HUDEP-2 (cell line): ENCODE results near the gene CORO6.

Experiments used
- DNase-seq, 76 experiments: peaks; one replicate each; lab custom pipeline; 2025; ENCODE audit not compliant: unreplicated experiment in 76 of 76; lab: John Stamatoyannopoulos, UW

CORO6 gene

GRCh38 chr17:29640413-29640812 lies 17.7 kb upstream of the CORO6 start:
- DNase-seq = no peak

GRCh38 chr17:29633886-29634285 lies 11.2 kb upstream of the CORO6 start:
- no peak for DNase-seq

- DNase-seq = no peak
These were observed 8.0 kb upstream of the CORO6 start for GRCh38 chr17:29630630-29631193.

- DNase-seq = no peak
These were observed 7.1 kb upstream of the CORO6 start for GRCh38 chr17:29629839-29630238.

GRCh38 chr17:29628644-29629043 lies 5.9 kb upstream of the CORO6 start:
- DNase-seq = no peak

- no peak for DNase-seq
These were observed 5.2 kb upstream of the CORO6 start for GRCh38 chr17:29627951-29628350.

GRCh38 chr17:29625037-29625750 lies 2.5 kb upstream of the CORO6 start:
- DNase-seq = peak in 8 of 76 experiments; percentile 10 to 25 (median 18)

- DNase-seq = no peak
These were observed 1.9 kb upstream of the CORO6 start for GRCh38 chr17:29624586-29624985.

- no peak for DNase-seq
These were observed 553 bp upstream of the CORO6 start for GRCh38 chr17:29623283-29623647.

- DNase-seq = no peak
These were observed 939 bp downstream of the CORO6 start for GRCh38 chr17:29621751-29622194.

GRCh38 chr17:29620779-29621500 lies 1.8 kb downstream of the CORO6 start:
- DNase-seq = no peak

GRCh38 chr17:29620271-29620670 lies 2.4 kb downstream of the CORO6 start:
- DNase-seq = no peak

- peak in 21 of 76 experiments; percentile 4 to 44 (median 21) for DNase-seq
These were observed 3.5 kb downstream of the CORO6 start for GRCh38 chr17:29619251-29619650.

- no peak for DNase-seq
These were observed 4.2 kb downstream of the CORO6 start for GRCh38 chr17:29618272-29619065.

GRCh38 chr17:29617481-29618271 lies 5.0 kb downstream of the CORO6 start:
- peak in 69 of 76 experiments; percentile 14 to 82 (median 61) for DNase-seq

- DNase-seq = peak in 74 of 76 experiments; percentile 34 to 92 (median 79)
These were observed 5.6 kb downstream of the CORO6 start for GRCh38 chr17:29617125-29617480.

- no peak for DNase-seq
These were observed 6.2 kb downstream of the CORO6 start for GRCh38 chr17:29616300-29617048.

- DNase-seq = peak in 71 of 76 experiments; percentile 10 to 89 (median 67)
These were observed 7.0 kb downstream of the CORO6 start for GRCh38 chr17:29615492-29616299.

- DNase-seq = peak in 61 of 76 experiments; percentile 14 to 89 (median 48)
These were observed 7.7 kb downstream of the CORO6 start for GRCh38 chr17:29615048-29615385.
